OCI-M1 (cell line): ENCODE results near the gene KLHL35.
"Not testable (repeated sequence)": the region's sequence is repeated elsewhere in the genome, so short reads cannot be mapped to it uniquely, and the experiment has no call there.

Source experiments
- DNase-seq: peaks from one replicate; lab custom pipeline; 2025; lab: John Stamatoyannopoulos, UW

KLHL35 gene

DNA sequence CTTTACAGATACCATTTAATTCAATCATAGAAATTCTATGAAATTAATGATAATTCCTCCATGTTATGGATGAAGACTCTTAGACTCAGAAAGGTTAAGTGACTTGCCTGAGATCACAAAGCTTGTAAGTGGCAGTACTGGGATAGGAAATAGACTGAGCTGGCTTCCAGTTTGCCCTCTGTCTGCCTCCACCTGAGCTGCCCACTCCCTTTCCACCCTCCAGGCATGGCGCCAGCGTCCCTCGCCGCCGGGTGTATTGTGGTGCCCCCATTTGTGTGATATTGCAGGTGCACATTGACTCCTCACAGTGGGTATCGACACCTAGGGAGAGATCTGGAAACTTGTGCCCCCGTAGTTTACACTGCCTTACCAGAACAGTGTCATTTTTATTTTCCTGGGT lies 43.1 kb downstream of the KLHL35 start:
- no peak for DNase-seq

GRCh38 chr11:75389276-75389605 lies 43.8 kb downstream of the KLHL35 start:
- DNase-seq = no peak

GRCh38 chr11:75388386-75389275 lies 44.4 kb downstream of the KLHL35 start:
- DNase-seq = peak; percentile 99

DNA sequence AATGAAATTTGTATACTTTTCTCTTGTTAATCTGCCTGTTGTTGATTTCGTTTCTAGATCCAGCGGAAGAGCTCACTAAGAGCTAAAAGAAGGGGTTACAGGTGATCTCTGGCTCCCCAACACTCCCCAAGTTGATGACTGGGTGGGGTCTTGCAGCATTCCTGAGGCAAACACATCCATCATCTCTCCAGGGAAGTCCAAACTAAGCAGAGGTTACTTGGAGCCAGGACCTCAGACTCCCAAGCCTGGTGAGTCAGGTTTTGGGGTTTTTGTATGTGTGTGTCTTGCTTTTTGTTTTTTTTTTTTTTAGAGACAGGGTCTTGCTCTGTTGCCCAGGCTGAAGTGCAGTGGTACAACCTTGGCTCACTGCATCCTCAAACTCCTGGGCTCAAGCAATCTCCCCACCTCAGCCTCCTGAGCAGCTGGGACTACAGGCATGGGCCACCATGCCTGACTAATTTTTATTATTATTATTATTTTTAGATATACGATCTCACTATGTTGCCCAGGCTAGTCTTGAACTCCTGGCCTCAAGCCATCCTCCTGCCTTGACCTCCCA lies 45.2 kb downstream of the KLHL35 start:
- DNase-seq = no peak

GRCh38 chr11:75386942-75387630 lies 45.9 kb downstream of the KLHL35 start:
- peak; percentile 66 for DNase-seq

GRCh38 chr11:75384438-75385080 lies 48.4 kb downstream of the KLHL35 start:
- peak; percentile 98 for DNase-seq

DNA sequence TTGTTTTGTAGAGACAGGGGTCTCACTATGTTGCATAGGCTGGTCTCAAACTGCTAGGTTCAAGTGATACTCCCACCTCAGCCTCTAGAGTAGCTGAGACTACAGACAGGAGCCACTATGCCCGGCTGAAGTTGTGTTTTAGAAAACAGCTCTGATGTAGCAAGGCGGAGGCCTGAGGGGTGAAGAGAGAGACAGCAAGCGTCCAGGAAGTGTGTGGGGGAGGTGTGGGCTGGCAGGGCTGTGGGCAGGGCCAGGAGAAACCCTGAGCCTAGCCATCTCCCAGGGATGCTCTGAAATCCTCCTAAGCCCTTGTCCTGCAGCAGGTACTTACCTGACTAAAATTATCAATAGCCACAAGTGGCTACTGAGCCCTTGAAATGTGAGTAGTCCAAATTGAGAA lies 49.8 kb downstream of the KLHL35 start:
- no peak for DNase-seq

GRCh38 chr11:75380716-75381420 lies 52.1 kb downstream of the KLHL35 start:
- peak; percentile 83 for DNase-seq

DNA sequence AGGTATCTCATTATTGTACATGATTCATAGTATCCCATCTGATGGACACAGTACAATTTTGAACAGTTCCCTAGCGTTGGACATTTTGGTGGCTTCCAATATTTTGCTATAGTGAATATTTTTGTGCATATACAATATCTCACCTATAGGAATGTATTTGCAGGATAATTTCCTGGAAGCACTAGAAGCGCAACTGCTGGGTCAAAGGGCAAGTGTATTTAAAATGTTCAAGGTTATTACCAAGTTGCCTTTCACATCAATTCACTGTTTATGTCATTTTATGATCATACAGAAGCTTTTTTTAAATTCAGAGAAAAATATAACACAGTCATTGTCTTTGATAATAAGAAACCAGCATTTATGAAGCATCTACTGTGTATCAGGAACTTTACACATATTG lies 52.8 kb downstream of the KLHL35 start:
- DNase-seq = no peak

GRCh38 chr11:75378776-75379175 lies 54.2 kb downstream of the KLHL35 start:
- not testable (repeated sequence) for DNase-seq

DNA sequence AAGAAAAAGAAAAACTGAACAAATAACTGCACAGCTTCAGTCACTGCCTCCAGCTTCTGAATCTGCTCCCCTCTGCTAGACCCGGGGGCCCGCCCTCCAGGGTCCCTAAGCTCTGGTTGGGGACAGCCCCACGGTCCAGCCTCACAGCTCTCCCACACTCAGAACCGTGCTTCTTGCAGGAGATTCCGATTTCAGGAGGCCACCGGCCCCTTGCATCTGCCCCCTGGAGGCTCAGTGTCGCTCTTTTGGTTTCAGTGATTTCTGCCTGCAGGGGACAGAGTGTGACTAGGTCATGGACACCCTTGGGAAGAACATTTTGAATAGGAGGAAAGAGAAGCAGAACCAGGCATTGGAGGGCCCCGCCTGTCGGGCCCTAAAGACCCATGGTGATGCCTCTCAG lies 56.8 kb downstream of the KLHL35 start:
- peak; percentile 68 for DNase-seq

DNA sequence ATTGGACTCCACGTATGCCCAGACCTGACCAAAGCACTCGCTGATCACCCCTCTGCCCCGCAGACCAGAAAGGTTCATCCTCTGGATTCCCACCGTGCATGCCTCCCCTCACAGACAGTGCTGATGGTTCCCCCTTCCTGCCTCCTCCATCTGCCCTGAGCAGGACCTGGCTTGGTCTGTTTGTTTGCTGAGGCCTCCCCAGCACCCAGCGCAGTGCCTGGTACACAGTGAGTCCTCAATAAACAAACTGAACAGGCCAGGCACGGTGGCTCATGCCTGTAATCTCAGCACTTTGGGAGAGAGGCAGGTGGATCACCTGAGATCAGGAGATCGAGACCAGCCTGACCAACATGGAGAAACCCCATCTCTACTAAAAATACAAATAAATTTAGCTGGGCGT lies 57.4 kb downstream of the KLHL35 start:
- no peak for DNase-seq

DNA sequence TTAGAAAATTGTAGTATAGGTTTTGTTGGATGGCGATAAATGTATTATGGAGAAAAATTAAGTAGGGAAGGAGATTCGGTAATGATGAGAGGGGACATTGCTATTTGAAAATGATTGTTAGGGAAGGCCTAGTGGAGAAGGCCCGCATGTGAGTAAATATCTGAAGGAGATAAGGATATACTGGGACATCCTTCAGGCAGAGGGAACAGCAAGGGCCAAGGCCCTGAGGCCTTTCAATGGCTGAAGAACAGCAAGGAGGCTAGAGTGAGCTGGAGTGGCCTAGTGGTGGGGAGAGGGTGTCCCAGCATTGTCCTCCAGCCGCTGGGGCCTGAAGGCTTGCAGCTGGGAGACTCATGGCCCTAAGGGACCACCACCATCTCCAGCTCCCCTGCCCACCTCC lies 58.4 kb downstream of the KLHL35 start:
- DNase-seq = no peak

DNA sequence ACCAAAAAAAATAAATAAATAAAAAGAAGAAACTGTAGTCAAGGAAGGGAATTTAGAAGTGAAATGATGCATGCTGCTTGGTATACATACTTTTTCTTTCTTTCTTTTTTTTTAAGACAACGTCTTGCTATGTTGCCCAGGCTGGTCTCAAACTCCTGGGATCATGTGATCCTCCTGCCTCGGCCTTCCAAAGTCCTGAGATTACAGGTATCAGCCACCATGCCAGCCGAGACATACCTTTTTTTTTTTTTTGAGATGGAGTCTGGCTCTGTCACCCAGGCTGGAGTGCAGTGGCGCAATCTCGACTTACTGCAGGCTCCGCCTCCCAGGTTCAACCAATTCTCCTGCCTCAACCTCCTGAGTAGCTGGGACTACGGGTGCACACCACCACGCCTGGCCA lies 59.8 kb downstream of the KLHL35 start:
- DNase-seq = no peak
